Stimulated activated CD4-positive, alpha-beta T cell treated with anti-CD3 and anti-CD28 coated beads, Interleukin-4, amount 100 ng/mL, for 4 hours (primary cell): Measurements from ENCODE around the gene SLIT3.

Experiments used
- DNase-seq, 2 experiments: peaks; one replicate each; pipeline ENCODE4 v3.0.0-alpha.2; 2020

Gene SLIT3

DNA sequence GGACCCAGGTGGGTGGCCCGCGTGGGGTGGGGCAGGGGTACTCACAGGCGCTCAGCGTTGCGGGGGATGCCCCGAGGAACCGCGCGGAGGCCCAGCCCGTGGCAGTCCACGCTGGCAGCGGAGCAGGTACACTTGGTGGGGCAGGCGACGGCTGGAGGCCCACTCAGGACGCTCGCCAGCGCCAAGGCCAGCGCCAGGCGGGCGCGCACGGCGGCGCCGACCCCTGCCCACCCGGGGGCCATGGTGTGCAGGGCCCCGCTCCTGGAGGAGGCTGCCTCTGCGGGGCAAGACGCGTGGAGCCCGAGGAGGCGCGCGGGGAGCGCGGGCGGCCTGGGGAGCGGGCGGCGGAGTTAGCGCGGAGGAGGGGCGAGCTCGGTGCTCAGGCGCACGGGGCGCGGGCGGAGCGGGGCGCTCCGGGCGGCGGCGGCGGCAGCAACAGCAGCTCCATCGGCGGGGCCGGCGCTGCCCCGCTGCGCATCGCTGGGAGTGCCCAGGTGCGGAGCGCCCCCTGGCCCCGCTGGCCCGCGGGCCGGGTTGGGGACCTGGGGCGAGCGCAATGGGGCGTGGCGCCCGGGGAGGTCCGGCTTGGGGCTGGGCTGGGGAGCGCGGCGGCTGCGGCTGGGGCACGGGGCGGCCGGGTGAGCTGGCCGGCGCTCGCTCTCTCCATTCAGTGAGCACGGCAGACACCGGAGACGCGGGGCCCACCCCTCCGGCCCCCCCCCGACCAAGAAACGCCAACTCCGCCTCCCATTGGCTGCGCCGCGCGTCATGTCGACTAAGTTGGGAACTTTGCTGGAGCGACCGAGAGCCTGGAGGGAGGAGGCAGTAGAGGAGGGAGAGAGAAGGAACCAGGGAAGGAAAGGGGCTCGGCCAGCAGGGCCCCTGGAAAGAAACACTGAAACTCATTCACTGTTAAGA, at the start of gene SLIT3:
SLIT3 (minus strand) TSS at position 672 of the 918 bp plus-strand sequence; CDS start at position 242, 430 bp downstream.
- no peak for DNase-seq

DNA sequence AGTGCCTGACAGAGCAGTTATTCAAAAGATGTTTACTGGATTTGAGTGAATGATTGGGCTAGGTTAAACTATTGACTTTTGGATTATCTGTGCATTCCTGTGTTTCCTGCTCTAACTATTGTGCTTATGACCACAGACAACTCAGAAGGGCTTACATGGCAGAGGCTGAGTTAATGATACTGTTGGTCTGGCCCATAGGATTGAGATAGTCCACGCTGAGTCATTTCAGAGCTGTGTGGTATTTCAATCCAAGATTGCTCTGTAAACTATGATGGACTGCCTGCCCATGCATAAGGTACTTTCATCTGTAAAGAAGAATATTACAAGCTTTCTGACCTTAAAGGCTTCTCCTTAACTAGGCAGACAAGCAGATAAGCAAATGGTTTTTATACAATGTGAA, 49.1 kb upstream of the SLIT3 start:
- no peak for DNase-seq

DNA sequence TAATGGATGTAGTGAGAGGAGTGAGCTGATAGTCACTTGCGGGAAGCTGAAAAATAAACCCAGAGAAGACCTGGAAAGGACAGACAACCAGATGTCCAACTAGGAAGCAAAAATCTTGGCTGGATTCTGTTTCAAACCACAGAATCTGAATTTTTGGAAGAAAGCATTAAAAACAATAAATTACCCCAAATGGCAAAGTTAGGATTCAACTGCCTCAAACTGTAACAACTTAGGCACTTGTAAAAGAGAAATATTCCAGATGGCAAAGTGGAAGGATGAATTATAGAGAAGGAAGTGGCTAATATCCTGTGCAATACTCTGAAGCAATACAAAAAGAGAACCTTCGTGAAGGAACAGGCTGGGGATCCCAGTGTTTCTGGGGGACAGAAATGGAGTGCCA, 46.8 kb upstream of the SLIT3 start:
- no peak for DNase-seq

DNA sequence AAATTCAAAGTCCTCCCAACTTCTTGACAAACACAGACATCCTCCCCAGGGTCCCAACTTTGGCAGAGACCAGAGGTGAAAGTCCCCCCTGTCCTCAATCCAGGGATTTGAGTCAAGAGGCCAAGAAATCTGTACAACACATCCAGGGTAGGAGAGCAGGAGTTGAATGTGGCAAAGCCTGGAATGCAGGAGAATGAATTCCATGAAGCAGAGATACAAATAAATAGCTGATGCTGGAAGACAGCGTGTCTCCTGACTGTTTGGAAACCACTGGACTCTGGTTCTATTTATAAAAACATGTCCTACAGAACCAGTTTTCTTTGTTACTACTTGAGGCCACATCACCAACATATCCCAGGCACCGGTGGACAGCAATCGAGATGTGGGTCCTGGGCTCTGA, 43.7 kb upstream of the SLIT3 start:
- DNase-seq = no peak

DNA sequence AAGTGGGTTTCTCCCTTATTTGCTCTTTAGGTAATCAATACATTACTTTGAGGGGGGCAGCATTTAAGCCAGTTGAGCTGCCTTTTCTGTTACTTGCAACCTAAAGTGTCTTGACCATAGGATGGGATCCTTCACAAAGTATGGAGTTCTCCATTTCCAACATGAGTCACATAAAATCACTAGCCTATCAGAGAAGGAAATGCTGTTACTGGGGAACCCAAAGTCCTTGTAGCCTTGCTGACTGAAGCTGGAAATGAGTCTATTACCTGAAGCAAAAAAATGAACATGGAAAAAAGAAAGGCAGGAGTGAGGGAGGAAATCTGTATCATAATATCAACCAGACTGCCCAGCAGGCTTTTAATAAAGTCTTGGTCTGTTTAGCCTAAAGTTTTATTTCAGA, 42.8 kb upstream of the SLIT3 start:
- no peak for DNase-seq

DNA sequence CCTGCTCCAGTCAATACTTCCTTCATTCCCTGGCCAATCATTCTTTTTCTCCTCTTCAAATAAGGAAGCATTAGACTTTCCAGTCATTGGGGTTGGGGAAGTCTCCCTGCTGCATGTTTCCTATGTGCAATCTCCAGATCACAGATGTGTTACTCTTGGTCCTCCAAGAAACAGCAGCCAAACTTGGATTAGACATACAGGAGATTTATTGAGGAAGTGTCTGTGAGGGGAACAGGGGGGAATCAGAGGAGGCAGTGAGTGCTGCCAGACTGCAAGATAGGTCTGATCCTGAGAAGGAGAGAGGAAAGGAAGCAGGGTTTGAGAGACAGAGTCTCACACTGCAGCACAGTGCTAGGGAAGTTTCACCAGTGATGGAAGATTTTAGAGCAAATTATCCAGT, 40.6 kb upstream of the SLIT3 start:
- no peak for DNase-seq

DNA sequence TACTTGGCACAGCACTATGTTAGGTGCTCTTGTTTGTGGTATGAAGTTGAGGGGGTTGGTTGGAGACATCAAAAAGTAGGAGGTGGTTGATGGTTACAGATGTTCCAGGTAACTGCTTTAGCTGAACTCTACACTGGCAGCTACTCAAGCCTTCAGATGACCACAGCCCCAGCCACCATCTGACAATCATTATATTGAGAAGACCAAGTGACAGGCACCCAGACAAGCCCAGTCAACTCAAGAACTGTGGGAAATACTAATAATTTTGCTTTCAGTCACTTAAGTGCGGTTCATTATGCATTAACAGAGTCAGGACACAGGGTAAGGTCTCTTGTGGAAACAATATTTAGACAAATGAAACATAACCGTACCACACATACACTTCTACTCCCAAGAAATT, 38.9 kb upstream of the SLIT3 start:
- DNase-seq = no peak

DNA sequence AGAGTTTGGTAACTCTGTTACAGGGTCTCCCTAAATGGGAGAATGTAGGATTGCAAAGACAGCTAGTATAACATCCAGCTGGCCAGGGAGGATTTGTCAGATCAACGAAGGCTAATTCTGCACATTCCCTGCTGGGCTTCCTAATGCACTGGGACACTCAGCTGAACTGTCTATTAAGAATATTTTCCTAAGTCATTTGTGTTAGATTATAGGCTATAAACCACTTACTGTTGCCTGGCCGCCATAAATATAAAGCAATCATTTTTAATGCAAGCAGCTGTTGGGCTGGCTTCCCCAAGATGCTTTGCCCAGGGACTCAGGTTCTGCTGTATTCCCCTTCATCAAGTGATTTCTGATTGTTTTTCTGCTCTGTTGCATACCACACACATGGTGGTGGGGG, 35.3 kb upstream of the SLIT3 start:
- no peak for DNase-seq

DNA sequence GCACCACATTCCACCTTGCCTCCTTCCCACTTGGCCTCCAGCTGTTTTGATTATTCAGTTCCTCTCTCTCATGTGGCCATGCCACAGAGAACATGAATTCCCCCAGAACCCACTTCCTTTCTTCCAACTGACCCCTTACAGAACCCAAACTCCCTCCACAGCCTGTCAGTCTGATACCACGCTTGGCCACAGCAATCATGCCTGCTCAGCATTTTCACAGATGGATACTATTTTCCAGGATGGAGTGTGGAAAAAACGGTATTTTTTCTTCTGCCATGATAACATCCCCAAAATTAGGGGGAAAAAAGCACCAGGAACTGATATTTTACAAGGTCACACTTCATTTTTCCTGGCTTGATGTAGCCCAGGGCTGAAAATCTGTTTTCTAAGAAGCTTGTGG, 34.9 kb upstream of the SLIT3 start:
- DNase-seq = no peak

DNA sequence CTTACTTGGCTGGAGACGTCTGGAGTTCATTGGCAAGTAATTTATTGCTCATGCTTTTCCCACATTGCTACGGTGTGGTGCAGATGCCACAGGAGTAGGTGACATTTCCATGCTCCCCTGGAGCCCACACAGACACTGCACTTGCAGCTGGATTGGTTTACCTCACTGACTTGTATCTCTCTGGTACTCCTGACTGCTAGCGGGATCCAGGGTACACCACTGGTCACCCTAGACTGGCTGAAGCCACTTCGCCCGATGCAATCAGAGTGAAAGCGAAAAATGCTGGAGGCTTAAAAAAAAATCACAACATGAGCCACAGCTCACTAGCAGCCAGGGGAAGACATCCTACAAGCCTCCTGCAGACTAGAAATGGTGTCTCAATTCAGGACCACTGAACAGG, 32.6 kb upstream of the SLIT3 start:
- no peak for DNase-seq

DNA sequence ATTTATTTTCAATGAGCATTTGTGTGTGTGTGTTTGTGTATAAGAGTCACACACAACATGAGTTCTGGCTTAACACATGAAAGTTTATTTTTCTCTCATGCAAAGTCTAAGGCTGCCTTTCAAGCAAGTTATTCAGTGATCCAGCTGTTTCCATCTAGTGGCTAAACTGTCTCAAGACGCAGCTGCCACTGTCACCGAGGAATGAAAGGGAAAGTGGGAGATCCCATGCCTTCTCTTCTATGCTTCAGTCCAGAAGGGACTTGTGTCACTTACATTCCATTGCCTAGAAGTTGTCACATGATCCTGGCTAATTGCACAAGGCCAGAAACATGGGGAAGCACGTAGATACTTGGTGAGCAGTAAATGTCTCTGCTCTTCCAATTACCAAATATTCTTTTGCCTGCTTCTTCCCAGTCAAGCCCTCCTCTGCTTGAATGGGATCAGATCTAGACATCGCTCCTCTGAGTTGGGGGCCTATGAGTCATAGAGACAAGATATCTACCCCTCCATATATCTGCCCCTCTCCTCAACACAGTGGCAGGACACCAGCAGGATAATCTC, 30.4 kb upstream of the SLIT3 start:
- DNase-seq = no peak

DNA sequence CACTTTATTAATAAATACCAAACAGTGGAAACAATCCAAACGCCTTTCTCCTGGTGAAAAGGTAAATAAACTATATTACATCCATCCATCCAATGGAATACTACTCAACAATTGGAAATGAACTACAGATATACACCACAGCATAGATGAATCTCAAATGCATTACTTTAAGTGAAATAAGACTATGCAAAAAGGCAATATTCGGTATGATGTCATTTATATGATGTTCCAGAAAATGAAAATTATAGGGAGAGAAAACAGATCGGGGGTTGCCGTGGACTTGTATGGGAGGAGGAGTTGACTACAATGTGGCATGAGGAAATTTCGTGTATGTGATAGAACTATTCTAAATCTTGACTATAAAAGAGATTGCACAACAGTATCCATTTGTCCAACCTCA, 27.5 kb upstream of the SLIT3 start:
- DNase-seq = no peak

DNA sequence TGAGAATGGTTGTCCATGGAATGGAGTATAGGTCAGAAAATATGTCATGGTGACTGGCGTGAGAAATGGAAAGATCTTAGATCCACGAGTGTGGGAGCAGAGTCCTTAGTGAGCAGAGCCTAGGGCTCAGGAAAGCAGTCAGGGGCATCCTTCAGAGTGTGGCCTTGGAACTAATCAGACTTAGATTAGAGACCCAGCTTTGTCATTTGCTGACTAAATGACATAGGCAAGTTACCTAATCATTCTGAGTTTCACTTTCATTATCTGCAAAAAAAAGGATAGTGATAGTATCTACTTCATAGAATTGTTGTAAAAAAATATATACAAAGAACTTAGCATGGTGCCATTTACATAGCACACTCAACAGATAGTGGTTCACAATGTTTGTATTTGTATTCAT, 24.3 kb upstream of the SLIT3 start:
- no peak for DNase-seq

DNA sequence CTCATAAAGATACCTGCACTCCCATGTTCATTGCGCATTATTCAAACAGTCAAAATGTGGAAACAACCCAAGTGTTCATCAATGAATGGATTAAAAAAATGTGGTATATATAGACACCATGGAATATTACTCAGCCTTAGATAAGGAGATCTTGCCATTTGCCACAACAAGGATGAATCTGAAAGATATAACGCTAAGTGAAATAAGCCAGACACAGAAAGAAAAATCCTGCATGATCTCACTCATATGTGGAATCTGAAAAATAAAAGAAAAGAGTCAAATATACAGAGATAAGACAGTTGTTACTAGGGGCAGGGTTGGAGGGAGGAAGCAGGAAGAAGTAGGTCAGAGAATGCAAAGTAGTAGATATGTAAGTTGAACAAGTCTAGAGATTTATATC, 17.6 kb upstream of the SLIT3 start:
- no peak for DNase-seq

DNA sequence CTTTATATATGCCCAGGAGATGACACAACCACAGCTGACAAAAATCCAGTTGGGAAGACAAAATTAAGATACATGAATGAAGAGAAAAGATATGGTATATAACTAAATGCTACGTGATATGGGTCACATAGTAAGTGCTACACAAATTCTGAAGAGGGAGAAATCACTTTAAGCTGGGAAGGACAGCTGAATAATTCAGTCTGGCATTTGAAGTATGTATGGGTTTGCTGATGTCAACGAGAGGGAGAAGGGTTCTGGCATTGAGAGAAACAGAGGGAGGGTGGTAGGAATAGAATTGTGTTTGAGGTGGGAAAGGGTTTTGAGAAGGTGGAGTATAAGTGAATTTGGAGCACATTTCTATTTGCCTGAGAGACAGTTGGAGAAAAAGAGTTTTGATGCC, 6.7 kb upstream of the SLIT3 start:
- no peak for DNase-seq

DNA sequence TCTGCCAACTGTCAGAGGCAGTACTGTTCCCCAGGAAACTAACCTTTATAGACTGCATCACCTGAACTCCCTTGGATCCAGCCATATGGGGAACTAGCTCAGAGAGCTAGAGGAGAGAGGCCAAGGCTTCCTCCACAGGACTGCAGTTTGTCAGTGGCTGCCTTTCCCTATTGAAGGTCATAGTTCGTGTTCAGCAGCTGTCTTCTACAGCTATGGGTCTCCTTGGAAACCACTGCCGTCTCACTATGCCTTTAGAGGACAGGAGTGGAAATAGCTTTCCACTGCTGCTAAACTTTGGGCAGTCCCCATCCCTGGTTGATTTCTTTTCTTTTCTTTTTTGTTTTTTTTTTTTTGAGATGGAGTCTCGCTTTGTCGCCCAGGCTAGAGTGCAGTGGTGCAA, 4.4 kb upstream of the SLIT3 start:
- no peak for DNase-seq

DNA sequence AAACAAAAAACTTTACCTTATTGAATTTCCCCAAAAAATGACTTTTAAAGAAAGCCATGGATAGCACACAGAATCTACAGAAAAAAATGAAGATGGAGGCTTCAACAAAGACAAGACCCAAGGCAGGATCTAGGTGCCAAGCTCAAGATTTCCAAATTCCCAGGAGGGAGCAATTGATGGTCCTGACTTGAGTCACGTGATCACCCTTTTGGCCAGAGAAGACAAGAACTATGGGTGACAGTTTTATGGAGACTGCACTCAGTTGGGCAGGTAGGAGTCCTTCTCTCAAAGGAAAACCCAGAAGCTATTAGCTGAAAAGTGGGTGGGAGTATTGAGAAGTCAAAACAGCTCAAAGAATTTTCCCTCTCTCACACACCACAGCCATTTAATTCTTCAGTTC, 3.2 kb upstream of the SLIT3 start:
- no peak for DNase-seq

DNA sequence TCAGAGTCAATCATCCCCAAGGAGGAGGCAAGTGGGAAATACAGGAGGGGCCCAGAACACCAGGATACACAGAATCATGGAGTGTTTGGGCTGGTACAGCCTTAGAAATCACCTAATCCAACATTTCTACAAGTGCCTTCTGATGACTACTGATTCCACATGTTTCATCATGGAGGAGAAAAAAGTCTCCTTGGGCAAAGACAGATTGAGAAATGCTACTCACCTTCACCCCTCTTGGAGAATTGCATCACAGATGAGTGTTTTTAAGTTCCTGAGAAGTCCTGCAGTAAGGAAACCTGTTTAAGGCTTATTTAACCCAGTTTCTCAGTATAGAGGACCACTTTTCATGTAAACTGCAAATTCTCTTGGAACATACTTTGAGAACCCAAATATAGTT, 2.2 kb upstream of the SLIT3 start:
- no peak for DNase-seq

DNA sequence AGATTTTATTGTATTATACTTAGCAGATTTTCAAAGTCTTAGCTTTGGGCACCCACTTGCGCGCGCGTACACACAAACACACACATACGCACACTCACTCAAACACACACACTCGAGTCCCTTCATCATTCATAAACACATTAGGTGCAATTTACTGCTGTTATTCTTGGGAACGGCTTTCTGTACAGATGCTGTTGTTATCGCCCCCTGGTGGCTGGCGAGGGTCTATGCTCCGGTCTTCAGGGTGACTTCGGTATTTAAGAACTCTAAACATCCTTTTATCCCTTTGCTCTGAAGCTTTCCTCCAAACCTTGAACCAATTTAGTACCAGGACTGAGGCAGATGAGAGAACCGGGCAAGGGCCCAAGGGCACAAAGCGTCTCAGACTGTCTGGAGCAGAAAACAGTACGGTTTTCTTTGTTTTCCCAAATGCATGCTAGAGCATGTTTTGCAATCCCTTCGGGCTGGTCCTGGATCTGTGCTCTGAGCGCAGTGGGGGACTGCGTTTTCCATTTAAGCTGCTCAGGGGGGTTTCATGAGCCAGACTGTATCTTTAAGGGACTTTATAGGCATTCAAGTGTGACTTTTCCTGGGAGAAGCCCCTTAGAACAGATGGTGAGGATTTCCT, 1.7 kb upstream of the SLIT3 start:
- DNase-seq = peak; percentile 15 to 38

DNA sequence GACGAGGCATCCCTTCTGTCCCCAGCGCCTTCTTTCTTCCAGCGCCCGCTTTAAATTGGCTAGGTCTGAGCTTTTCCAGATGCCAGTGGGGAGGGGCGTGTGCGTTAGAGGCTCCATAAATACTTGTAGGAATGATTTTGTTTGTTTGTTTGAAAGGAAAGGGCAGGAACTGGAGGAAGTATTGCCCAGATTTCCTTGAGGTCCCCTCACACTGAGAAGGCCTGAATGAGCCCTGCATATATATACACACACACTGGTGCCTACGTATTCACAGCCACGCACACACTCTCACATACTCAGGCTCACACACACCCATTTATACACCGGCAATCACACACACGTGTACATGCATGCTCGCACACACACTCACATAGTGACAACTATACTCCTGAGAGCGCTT, 1.0 kb upstream of the SLIT3 start:
- no peak for DNase-seq

DNA sequence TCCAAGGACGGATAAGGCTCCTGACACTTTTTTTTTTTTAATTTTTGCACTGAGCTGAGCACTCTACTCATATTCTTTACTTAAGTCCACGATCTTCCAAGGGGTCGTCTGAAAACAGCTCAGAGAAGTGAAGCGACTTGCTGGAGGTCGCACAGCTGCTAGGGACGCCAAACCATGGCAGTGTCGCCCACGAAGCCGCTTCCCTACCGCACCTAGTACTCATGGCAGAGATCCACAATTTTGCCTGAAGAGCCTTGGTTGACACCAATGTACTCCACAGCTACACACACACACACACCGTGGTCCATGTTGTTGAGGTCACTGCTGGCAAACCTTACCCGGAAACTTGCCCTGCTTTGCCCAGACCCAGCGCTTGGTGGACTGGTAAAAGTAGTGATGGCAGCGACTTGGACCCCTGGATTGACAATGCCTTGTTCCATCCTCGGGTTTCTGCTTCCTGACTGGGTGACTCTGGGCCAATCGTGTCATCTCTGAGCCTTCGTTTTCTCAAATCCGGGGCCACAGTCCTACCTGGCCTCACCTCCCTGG, 521 bp upstream of the SLIT3 start:
- DNase-seq = no peak

DNA sequence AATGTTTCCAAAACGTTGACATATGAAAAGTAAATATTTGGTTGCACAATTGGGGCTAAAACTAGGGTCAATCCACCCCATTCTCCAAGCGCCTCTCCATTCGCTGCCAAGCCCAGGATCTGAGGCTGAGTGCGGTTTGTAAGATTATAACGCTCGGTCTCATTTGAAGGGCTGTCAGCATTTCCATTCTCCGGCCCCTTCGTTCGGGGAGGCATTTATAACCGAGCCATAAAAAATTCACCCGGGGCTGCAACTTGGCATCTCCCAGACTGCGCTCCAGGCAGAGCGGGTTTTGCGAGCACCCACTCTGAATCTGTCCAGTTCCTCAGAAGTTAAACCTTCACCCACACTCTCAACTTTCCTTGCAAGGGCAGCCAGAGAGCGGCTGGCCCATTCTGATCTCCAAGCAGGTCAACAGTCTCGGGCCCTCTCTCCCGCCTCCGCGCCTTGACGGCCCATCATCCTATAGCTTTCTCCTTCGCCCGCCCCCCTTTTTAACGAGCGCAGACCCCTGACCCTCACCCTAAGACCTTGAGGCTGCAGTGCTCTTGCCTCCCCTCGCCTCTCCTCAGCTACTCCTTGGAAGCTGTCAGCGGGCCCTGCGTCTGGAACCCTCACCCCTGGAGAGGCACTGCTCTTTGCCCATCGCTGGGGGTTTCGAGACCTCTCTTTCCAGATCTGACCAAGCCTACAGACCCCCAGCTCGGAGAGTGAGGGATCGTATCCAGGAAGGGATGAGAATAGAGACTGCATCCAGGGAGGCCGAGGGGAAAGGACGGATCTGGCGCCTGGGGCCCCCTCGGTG, 1.1 kb downstream of the SLIT3 start:
- DNase-seq = no peak

DNA sequence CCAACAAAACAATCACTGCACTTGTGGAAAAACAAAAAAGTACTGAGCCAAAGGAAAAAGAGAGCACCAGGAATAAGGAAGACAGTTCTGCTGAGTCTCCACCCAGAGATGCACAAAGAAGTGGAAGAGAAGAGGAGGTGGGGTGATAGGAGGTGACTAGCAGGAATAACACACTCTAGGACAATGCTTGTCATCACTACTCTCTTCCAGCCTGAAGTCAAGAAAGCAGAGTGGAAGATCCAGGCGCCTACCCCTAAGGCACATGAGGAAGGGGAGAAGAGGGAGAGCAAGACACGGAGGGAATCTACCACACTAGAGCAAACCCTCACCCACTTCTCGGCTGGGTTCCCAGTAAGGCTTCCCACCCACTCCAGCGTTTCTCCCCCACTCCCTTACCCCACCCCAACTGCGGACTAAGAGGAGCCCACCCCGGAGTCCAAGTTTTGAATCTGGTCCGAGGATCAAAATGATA, 1.7 kb downstream of the SLIT3 start:
- DNase-seq = no peak
